NCI-H1417 (cell line): ENCODE measurements around the gene PXMP4.

Experiments
- DNase-seq, 3 experiments: peaks; one replicate each; lab custom pipeline; 2025; lab: John Stamatoyannopoulos, UW

The PXMP4 gene

DNA sequence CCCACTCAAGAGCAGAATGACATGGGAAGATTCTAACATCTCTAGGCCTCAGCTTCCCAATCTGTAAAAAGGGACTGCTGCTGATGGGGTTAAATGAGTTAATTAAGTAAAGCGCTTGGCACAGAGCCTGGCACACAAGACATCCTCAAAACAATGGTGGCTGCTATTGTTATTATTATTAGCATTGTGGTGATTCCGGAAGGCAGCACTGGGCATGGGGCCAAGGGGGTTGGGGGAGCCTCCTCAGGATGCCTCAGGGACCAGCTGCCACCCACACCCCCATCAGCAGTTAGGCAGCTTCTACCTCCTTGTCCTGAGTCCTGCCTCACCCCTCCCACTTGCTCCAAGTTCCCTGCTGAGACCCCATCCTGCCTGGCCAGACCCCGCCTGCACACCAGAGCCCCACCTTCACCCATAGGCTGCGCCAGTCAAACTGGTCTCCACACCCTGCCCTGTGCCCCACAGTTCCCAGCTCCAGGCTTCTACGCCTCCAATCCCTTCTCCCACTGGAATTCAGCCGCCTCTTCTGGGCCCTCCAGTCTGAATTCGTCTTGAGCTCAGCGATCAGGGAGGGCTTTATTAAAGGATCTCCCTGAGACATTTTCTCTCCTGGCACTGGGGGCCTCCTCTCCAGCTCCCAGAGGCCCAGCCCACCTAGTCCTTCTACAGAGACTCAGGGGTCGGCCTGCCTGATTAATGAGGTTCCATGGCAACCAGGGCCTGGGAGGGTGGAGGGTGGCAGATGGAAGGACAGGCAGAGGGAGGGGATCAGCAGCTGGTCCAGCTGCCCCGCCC lies 35.4 kb downstream of the PXMP4 start:
- DNase-seq, result peak in 2 of 3 experiments; percentile 72 to 86

DNA sequence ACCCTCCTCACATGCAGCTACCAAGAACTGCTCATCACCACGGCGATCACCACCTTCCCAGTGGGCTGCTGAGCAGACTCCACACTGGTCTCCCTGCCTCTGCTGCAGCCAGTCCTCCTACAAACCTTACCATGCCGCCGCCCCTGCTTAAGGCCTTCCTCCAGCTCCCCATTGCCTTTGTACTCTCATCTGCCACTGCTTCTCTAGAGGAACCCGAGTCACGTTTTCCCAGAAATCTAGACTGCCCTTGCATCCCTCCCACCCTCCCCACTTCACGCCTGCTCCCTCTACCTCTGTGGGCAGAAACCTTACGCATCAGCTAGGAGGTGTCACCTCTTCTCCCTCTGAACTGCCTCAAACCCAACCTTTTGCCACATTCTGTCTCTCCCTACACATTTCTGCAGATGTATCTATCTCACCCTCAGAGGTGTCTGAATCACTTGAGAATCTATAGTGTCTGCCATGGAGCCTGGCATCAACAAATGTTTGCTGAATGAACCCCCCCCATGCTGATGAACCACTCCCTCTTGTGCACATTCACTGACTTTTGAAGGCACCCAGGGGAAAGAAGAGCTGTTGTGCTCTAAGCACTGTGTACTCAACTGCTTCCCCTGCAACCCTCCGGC lies 38.3 kb downstream of the PXMP4 start:
- peak in 1 of 3 experiments; percentile 33 for DNase-seq

DNA sequence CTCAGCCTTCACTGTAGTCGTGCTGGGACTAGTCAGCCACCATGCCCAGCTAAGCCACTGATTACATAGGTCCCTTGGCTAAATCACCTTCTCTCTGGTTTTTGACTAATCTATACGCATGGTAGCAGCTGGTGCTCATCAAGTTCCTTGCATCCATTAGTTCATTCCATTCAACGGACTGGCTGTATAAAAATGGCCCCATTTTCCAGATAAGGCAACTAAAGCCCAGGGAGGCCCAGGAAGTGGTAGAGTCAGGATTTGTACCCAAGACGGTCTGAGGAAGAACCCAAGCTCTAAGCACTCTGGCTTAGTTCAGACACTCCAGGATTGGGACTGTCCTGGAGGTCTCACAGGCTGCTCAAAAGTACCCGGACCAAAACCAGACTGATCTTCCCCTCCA lies 38.8 kb downstream of the PXMP4 start:
- DNase-seq, result no peak

DNA sequence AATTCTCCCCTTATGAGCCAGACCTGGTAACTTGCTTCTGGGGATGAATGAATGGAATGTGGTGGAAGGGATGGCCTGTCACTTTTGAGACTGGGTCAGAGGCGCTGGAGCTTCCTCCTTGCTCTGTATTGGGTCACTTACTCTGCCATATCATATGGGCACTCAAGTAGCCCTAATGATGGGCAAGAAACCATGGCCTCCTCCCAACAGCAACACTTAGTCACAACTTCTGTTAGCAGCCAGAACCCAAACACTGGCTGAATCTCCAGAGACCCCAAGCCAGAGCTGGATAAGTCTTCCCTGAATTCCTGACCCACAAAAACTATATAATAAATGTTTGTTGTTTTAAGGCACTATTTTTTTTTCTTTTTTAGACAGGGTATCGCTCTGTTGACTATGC lies 39.4 kb downstream of the PXMP4 start:
- no peak for DNase-seq

DNA sequence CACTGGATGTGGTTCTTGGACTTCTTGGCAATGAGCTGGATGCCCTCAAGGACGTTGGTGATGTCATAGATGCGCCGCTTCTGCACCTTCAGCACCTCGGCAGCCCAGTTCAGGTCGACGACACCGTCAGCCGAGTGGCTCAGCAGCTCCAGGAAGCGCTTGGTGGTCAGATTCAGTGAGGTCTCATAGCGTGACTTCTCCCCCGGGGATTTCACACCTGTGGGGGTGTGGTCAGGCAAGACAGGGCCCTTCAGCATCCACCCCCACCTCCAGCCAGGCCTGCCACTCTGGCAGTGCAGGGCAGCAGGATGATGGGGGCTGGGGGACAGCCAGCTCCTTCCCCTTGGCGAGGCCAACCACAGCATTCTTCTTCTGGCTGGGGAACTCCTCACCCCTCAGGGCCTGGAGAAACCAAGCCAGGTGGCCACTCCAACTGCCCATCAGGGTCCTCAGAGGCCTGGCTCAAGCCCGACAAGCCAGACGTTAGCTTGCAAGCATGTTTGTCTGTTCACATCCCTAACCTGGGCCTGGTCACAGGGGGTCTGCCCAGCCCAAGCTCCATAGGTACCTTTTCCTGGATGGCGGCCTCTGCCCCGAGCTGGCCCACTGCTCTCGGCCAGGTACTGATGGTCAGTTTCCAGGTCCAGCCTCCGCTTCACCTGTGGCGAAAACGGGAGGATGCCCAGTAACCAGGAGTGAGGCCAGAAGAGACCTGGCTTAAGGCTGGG lies 40.2 kb downstream of the PXMP4 start:
- no peak for DNase-seq

DNA sequence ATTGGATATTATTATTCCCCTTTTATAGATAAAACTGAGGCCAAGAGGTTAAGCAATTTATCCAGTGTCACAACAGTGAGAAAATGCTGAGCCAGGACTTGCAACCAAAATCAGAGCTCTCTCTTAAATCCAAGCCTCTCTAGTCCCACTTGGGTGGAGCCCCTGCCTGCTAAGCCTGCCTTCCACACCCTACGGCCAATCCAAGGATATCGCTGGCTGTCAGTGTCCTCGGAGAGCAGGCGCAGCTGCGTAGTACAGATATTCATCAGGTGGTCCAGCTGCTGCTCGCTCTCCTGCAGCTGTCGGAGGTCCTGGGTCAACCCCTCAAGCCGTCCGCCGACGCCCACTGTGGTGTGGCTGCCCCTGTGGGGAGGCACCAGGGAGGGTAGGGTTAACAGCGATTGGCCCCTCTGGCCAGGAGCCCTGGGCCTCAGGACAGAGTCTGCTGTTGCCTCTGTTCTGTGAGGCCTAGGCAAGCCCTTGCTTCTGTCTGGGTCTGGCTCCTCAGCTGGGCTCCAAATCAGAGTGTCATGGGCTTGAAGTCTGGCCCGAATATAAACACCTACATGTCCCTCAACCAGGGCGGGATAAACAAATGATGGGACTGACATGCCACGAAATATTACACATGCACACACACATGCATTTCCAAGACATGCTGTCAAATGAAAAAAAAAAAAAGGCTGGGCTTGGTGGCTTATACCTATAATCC lies 42.0 kb downstream of the PXMP4 start:
- DNase-seq, result no peak

DNA sequence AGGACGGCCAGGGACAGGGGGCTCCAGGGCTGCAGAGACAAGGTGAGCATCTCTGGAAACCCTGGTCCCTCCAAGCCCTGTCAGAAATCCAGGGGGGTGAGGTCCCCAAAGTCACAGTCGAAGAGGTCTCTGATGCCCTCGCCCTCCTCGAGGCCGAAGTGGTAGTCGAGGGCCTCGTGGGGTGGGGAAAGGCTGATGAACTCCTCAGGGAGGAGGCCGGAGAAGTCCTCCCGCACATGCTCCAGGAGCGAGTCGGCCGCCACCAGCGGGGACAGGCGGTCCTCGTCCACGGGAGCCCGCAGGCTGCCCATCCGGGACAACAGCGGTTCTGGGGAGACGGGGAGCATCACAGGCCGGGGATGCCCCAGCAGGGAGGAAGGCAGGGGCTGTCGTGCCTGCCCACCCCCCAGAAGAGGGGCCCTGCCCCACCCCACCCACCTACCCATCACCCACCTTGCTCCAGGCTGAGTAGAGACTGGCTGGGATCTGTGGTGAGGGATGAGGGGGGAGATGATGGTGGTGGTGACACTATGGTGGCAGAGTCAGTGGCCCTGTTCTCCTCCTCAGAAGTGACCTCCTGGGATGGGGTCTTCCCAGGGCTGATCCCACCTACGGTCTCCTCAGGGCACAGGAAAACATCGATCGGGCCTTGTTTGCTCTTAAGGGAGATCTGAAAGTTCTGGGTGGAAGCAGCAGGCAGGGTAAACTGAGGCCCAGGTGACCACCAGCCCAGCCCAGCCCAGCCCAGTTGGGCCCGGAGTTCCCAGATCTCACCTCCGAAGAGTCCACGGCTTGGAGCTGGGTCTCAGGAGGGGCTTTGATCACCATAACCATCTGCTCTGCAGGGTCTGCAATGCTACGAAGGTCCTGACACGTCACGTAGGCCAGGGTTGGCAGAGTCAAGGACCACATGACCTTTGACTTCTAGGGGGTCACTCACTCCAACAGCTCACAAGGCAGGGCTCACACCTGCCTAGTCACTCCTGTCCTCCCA lies 43.2 kb downstream of the PXMP4 start:
- no peak for DNase-seq

DNA sequence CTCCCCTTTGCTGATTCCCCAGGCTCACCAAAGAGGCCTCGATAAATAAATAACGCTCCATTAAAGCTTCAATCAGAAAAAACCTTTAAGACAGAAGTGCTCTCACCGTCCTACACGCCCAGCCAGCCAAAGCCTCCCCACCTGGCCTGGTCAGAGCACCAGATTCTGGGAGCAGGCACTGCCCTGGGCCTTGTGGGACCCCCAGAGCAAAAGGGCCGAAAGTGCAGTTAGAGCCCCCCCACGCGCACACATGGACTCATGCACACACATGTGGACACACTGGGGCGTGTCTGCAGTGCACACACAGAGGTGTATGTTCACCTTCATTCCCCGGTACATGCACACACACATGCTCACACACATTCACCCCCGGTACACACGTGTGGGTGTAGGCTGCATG lies 44.0 kb downstream of the PXMP4 start:
- no peak for DNase-seq

DNA sequence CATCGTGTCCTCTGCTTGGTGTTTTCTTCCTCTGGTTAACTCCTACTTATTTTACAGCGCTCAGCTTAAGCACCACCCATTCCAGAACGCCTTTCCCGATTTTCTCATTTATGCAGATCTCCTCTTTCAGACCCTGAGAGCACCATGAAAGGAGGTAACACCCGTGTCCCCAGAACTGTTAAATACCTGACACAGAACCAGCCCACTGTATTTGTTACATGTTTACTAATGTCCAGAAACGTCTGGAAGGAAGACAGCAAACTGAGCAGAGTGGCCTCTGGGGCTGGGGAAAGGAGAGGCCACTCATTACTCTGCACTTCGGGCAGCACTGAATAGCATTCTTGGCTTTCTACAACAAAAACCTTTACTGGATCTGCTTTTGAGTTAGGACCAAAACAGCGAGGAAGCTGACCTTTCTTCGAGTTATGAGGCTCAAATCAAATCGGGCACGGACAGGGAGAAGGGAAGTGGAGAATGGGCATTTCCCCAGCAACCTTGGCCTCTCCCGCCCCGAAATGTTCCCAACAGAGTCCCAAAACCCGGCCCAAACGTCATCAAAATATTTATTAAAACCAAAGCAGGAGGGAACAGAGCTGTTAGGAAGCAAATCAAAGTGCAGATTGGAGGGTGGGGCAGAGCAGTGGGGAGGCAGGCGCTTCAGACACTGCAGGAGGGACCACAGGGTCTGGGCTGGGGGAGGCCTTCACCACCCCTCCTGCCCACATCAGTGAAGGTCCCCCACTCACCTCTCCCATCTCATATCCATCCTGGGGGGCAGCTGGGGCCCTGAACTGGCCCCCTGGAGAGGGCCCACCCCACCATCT lies 44.8 kb downstream of the PXMP4 start:
- DNase-seq, result no peak

DNA sequence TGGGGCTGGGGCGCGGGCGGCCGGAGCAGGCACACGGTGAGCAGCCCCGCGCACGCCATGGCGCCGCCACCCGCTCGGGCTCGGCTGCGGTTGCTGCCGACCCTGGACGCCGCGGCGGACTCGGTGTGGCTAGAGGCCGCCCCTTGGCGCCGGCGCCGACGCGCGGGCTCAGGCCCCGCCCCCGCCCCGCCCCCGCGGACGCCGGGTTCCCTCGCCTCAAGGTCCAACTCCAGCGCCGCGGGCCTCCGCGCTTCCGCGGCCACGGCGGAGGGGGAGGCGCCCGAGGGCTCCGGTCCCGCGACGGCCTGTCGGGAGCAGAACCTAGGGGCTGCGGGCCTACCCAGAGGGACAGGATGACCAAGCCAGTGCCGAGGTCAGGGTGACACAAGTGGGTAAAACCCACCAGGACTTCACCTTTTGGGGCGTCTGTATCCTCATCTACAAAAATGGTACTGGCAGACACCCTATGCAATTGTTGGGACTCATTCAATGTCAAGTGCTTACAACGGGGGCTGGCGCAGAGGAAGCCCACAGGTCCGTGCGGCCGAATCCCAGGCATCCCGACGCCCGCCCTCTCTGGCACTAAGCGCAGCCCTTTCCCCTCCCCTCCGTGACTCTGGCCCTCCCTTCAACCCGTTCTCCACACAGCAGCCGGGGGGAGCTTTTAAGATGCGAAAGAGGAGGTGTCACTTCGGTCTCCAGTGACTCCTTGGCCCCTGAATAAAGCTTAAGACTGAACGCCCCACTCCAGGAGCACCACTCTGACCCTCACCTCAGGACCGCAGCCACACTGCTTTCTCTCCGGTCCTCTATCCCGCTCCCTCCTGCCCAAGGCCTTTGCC lies 45.6 kb downstream of the PXMP4 start, which contains the start of gene NECAB3:
Gene NECAB3, minus strand, starts transcription at position 135 of the 842 bp plus-strand sequence. Its CDS starts 76 bp downstream, at position 59.
- DNase-seq, result peak; percentile 86 to 93 (median 91)

DNA sequence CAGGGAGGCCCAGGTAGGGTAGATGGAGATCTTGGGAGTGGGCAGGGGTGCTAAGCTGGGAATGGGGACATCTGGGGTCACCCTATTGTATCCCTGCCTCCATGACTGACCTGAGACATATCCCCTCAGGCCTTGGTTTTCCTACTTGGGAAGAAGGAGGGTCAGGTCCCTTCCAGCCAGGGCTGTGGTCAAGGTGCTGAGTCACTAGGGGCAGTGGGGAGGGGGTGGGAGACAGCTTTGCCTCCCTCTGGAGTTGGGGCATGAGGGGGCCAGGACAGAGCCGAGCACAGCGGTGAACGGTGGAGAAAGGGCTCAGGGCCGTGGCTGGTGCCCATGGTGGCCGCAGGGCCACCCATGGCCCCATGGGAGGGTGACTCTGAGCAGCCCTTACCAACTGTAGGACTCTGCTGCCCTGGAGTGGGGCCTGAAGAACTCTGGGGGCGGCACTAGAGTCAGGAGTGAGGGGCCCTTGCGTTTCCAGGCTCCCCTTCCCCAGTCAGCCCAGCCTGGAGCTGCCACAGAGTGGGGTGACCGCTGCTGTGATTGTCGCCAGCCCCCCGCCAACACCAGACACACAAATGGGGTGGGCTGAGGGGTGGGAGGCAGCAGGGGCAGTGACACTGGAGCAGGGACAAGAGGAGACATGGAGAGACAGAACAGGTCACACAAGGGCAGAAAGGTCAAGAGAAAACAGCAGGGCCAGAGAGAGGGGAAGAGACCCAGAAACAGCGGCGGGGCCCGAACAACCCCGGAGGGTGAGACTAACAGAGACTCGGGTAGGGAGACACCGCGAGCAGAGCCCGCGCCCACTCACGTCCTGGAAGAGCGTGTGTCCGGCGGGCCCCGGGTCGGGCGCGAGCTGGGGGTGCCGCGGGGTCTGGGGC lies 46.5 kb downstream of the PXMP4 start:
- peak in 2 of 3 experiments; percentile 57 to 60 for DNase-seq

DNA sequence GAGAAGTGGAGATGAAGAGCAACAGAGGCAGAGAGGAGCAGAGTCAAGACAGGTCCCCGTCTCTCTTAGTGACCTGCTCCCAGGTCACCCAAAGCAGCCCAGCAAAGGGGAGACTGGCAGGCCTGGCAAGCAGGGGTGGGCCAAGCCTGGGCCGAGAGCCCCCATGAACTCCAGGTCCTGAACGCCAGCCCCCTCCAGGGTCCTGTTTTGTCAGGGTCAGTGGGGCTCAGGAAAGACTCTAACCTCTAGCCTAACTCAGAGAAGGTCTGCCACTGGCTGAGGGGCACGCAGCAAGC lies 47.0 kb downstream of the PXMP4 start:
- no peak for DNase-seq

DNA sequence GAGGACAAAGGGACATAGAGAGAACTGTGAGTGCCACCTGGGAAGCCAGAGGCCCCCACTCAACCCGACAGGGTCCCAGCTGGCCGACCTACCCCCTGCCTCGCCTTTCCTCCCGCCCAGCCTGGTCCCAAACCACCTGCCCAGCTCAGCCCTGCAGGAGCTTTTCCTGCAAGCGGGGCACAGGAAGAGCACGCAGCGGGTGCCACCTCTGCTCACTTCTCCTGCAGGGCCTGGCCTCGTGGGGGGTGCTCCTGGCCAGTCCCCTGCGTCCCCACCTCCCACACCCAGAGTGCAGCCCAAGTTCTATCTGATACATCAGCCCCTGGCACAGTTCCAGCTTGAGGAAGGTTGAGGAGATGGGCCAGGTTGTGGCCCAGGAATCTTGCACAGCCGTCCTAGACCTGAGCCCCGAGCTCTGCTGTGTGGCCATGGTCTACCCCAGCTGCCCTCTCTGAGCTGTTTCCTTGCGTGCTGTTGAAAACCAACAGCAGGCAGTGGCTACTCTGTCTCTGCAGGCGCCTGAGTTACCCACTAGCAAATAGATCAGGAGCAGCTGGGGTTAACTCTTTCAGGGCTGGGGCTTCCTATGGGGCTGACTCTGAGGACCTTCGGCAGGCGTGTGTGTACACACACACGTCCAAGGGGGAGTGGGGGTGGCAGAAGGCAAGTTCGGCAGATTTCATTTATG lies 47.5 kb downstream of the PXMP4 start:
- peak in 2 of 3 experiments; percentile 84 to 89 for DNase-seq

DNA sequence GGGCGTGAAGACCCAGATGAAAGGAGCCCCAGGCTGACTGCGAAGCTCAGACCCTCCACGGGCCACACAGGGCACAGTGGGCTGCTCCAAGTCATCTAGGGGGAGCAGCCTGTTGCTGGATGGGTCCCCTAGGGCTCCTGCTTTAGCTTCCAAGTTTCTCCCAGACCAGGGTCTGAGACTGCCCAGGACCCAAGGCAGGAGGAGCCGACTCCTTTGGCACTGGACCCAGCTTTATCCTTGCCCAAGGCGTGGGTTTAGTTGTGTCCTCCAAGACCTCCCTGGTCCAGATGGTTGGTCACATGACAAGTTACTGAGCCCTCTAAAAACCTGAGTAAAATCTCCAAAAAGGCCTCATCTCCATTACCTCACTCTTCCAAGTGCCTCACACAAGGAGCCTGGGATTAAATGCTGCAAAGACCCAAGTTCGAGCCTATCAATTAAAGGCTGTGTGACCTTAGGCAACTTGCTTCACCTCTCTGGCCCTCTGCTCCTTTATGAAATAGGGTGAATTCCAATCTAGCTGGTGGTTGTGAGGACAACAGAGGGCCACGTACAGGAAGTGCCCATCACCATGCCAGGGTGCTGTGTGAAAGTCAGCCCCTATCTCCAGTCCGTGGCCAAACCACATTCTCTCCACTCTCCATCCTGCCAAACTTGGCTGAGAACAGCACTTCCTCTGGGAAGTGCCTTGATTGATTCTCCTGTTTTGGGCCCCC lies 48.4 kb downstream of the PXMP4 start:
- DNase-seq, result no peak

DNA sequence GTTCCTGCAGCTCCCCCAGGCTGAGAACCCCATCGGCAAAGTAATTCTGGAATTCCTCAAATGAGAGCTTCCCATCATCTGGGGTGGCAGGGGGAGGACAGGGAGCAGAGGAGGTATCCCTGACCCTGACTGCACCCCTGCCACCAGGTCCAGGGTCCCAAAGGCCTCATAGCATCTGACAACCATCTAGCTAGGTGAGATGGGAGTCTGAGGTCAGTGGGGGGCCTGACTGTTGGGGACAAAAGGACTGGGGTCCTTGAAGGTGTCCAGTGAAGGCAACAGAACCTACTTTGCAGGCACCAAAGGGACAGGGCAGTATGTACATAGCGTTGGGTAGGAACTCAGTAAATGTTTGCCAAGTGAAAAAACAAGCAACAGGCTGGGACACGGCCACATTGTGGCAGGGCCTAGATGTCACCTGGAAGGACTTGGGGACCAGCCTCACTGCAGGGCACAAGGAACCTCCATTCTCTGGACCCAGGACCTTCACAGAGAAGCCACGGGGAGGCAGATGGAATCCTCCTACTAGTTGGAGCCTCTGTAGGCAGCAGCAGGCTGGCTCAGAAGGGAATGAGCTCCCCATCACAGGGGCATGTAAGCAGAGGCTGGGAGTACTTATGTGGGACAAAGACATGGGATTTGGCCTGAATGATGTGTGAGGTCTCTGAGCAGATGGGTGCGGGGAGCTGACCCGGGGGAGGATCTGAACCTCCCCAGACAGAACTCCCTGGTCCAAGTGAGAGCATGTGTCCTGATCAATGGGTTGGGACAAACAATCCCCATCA lies 49.2 kb downstream of the PXMP4 start:
- DNase-seq, result no peak
